Ishikawa (cell line): ENCODE data around the gene MZB1.

Experiments
- EP300 ChIP-seq: IDR thresholded peaks from 2 replicates; pipeline ENCODE4 v1.6.1; 2012; ENCODE audit warnings: borderline replicate concordance
- YY1 ChIP-seq: IDR thresholded peaks from 2 replicates; pipeline ENCODE4 v1.6.1; 2012; ENCODE audit warnings: low read depth
- TF ChIP-seq, protein P1 (sequence below): IDR thresholded peaks from 2 replicates; pipeline ENCODE4 v1.6.1; 2012

GRCh38 chr5:139393497-139394122, 3.9 kb upstream of the MZB1 start:
- TF ChIP-seq YY1: no peak
- no peak for TF ChIP-seq EP300
- TF ChIP-seq, protein P1, sequence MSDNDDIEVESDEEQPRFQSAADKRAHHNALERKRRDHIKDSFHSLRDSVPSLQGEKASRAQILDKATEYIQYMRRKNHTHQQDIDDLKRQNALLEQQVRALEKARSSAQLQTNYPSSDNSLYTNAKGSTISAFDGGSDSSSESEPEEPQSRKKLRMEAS: no peak
